Stomach (tissue), 9 donors: ENCODE results near the gene EML3. TPM values are rescaled to one million over a fixed set of nuclear protein-coding genes. Genes with fewer than 3 reads are reported as not detected.
"Not testable (repeated sequence)": the region's sequence is repeated elsewhere in the genome, so short reads cannot be mapped to it uniquely, and the experiment has no call there.

Source experiments
- DNase-seq, 2 donors: peaks; one replicate each; pipeline versions ENCODE4 v3.0.0 to v3.0.0-alpha.2; 2013 to 2019
- H3K27ac ChIP-seq, 5 donors: fragments of 200-600 bp in 4 of 5; sonication (generic) in 4 of 5; one replicate each; pipeline ENCODE4 v1.5.1; 2013 to 2019; ENCODE audit warnings: mild to moderate bottlenecking in 1 of 5, moderate library complexity in 1 of 5
- H3K27me3 ChIP-seq, 3 donors: fragments of 200-600 bp; sonication (generic); one replicate each; pipeline ENCODE4 v1.5.1; 2017 to 2019; ENCODE audit warnings: mixed run types in 1 of 3
- H3K36me3 ChIP-seq, 4 donors: fragments of 200-600 bp; sonication (generic); 1 replicate in 3 of 4; 2 replicates in 1 of 4; pipeline ENCODE4 v1.5.1; 2016 to 2019
- H3K4me1 ChIP-seq, 4 donors: fragments of 200-600 bp; sonication (generic); one replicate each; pipeline ENCODE4 v1.5.1; 2016 to 2019
- H3K4me3 ChIP-seq, 4 donors: fragments of 200-600 bp; sonication (generic) in 3 of 4; one replicate each; pipeline ENCODE4 v1.5.1; 2016 to 2019; ENCODE audit warnings: mild to moderate bottlenecking in 1 of 4
- H3K9me3 ChIP-seq, 4 donors: fragments of 200-600 bp; sonication (generic); one replicate each; pipeline ENCODE4 v1.5.1; 2016 to 2019
- CTCF ChIP-seq, 7 experiments: fragments of 450-650 bp in 4 of 7; fragments of 200-600 bp in 3 of 7; sonication (generic) in 3 of 7; IDR thresholded peaks; one replicate each; pipeline ENCODE4 v1.5.1; 2016 to 2019; ENCODE audit warnings: antibody characterized with exemption in 7 of 7, control low read depth in 2 of 7, mild to moderate bottlenecking in 1 of 7
- EP300 ChIP-seq: sonication (generic); formaldehyde crosslinking; IDR thresholded peaks from one replicate; pipeline ENCODE4 v1.6.1; 2017; ENCODE audit warnings: antibody characterized with exemption
- POLR2A ChIP-seq, 4 donors: fragments of 450-650 bp; IDR thresholded peaks; one replicate each; pipeline ENCODE4 v1.6.1; 2016; ENCODE audit warnings: antibody characterized with exemption in 4 of 4, control low read depth in 2 of 4, mild to moderate bottlenecking in 1 of 4, moderate library complexity in 1 of 4
- POLR2AphosphoS5 ChIP-seq, 3 donors: sonication (generic); formaldehyde crosslinking; IDR thresholded peaks; one replicate each; pipeline ENCODE4 v1.6.1; 2016; ENCODE audit warnings: antibody characterized with exemption in 3 of 3
- WGBS, 5 donors: extraction: QIAGEN DNeasy Blood & Tissue Kit in 3 of 5; methylation state at CpG; one replicate each; pipeline versions ENCODE4 v1.1.5 to v1.1.7; 2013 to 2018; 5-methylcytosine and 5-hydroxymethylcytosine counted together
- intact Hi-C: fragments of 100-400 bp; cut with DNase I; formaldehyde crosslinking; loops from one replicate; pipeline ENCODE4 v1.15.1; 2023; ENCODE audit warnings: low total_unique reads
- polyA plus RNA-seq, 3 donors: library from polyadenylated mRNA; stranded (reverse); fragments of 200-250 nt; gene quantifications; one replicate each; pipeline ENCODE4 v1.2.3, GENCODE V29; 2013
- total RNA-seq, 5 donors: library from RNA; depleted of rRNA; stranded (reverse); fragments of >200 nt; gene quantifications; one replicate each; pipeline versions ENCODE4 v1.1.0 to v1.2.3, GENCODE V29; 2014 to 2016
- donor health status: healthy with polysubstance abuse.
- donor health status: Bipolar disorder and iron deficiency.
- donor health status: healthy.

The EML3 gene
- total and polyA plus RNA-seq, 8 donors, result 24.4 to 112 (median 68.6) TPM

- H3K9me3 ChIP-seq, result no peaks in the 10 kb centered on the region
- H3K27me3 ChIP-seq, result no peaks in the 10 kb centered on the region
- WGBS, 5 donors, result 14 to 30% (median 20%) methylated on average over 2 of the region's 2 CpGs
- TF ChIP-seq POLR2AphosphoS5 (IDR thresholded peaks at IDR 0.05) (peak; percentile 26 to 84 (median 52)), EP300 (no peak), POLR2A (IDR thresholded peaks at IDR 0.05) (no peak), CTCF (IDR thresholded peaks at IDR 0.05) (peak in 5 of 7 experiments; percentile 71 to 90 (median 79))
- peak overlapping the region in 1 of 4 donors; percentile 9 for H3K4me3 ChIP-seq
- intact Hi-C loops, result no loop called here
- DNase-seq, result peak; percentile 91 to 95
- peaks cover 49 to 67% (median 64%) of the 10 kb centered on the region in 4 donors for H3K36me3 ChIP-seq
- H3K27ac ChIP-seq, result peak overlapping the region; percentile 63 to 97 (median 95)
- peaks cover 42 to 87% (median 58%) of the 10 kb centered on the region in 4 donors for H3K4me1 ChIP-seq
Measured at GRCh38 chr11:62560566-62561103, 51.9 kb downstream of the EML3 start.

- Histone ChIP-seq H3K27ac (peak overlapping the region; percentile 6 to 97 (median 95)), H3K4me1 (peaks cover 48 to 87% (median 60%) of the 10 kb centered on the region in 4 donors), H3K4me3 (peak overlapping the region in 1 of 4 donors; percentile 9), H3K36me3 (peaks cover 40 to 57% (median 54%) of the 10 kb centered on the region in 4 donors)
- H3K9me3 ChIP-seq, intact Hi-C loops, H3K27me3 ChIP-seq, DNase-seq: not testable (repeated sequence)
- WGBS, 5 donors, result 75 to 84% (median 80%) methylated on average over 5 of the region's 5 CpGs
Measured at GRCh38 chr11:62559626-62560025, 52.9 kb downstream of the EML3 start.

- H3K4me3 ChIP-seq, result no peak overlapping the region
- TF ChIP-seq POLR2AphosphoS5 (IDR thresholded peaks at IDR 0.05) (no peak), CTCF (IDR thresholded peaks at IDR 0.05) (no peak)
- peaks cover 52 to 89% (median 64%) of the 10 kb centered on the region in 4 donors for H3K4me1 ChIP-seq
- DNase-seq, result no peak
- H3K36me3 ChIP-seq, result peaks cover 40 to 54% (median 51%) of the 10 kb centered on the region in 4 donors
- no peaks in the 10 kb centered on the region for H3K27me3 ChIP-seq
- intact Hi-C loops, result no loop called here
- peak overlapping the region; percentile 6 to 97 (median 95) for H3K27ac ChIP-seq
- H3K9me3 ChIP-seq, result no peaks in the 10 kb centered on the region
- 85 to 89% (median 88%) methylated on average over 8 of the region's 8 CpGs for WGBS, 5 donors
Measured at GRCh38 chr11:62559204-62559603, 53.4 kb downstream of the EML3 start.

GRCh38 chr11:62558669-62559068 is 53.9 kb downstream of the EML3 start:
- peak overlapping the region; percentile 23 to 97 (median 95) for H3K27ac ChIP-seq
- TF ChIP-seq EP300, result no peak
- no peaks in the 10 kb centered on the region for H3K27me3 ChIP-seq
- intact Hi-C loops, result no loop called here
- H3K9me3 ChIP-seq, result no peaks in the 10 kb centered on the region
- no peak overlapping the region for H3K4me3 ChIP-seq
- H3K36me3 ChIP-seq, result peaks cover 35 to 49% (median 46%) of the 10 kb centered on the region in 4 donors
- WGBS, 5 donors, result 79 to 89% (median 83%) methylated on average over 7 to 9 of the region's 9 CpGs
- no peak for DNase-seq
- H3K4me1 ChIP-seq, result peaks cover 58 to 94% (median 70%) of the 10 kb centered on the region in 4 donors

GRCh38 chr11:62556875-62557631 is 55.5 kb downstream of the EML3 start:
- Histone ChIP-seq H3K9me3 (no peaks in the 10 kb centered on the region), H3K4me3 (peak overlapping the region in 2 of 4 donors; percentile 13 to 17), H3K27me3 (no peaks in the 10 kb centered on the region), H3K27ac (peak overlapping the region; percentile 72 to 97 (median 95)), H3K4me1 (peaks cover 72 to 96% (median 83%) of the 10 kb centered on the region in 4 donors), H3K36me3 (peaks cover 20 to 33% (median 29%) of the 10 kb centered on the region in 4 donors)
- peak in 1 of 2 donors; percentile 42 for DNase-seq
- WGBS, 5 donors, result 28 to 53% (median 37%) methylated on average over 3 of the region's 3 CpGs
- peak in 1 of 3 donors; percentile 1 for TF ChIP-seq POLR2AphosphoS5 (IDR thresholded peaks at IDR 0.05)
- no peak for TF ChIP-seq POLR2A (IDR thresholded peaks at IDR 0.05)
- intact Hi-C loops, result no loop called here
